GM12878 (cell line): ENCODE data around the gene OPRL1.

Experiments used
- BACH1 ChIP-seq: fragments of 450-650 bp; IDR thresholded peaks from 2 replicates; pipeline ENCODE4 v1.6.1; 2017; ENCODE audit warnings: mild to moderate bottlenecking, borderline replicate concordance
- CHD1 ChIP-seq: IDR thresholded peaks from 2 replicates; pipeline ENCODE4 v1.6.1; 2012; ENCODE audit warnings: low read depth, low read length, improper control_type of control experiment
- EGR1 ChIP-seq, 2 experiments: IDR thresholded peaks; 1 replicate in 1 of 2; 2 replicates in 1 of 2; pipeline ENCODE4 v1.6.1; 2011 to 2012; ENCODE audit warnings: low read depth in 2 of 2, low read length in 2 of 2, borderline replicate concordance in 1 of 2, mild to moderate bottlenecking in 1 of 2, moderate library complexity in 1 of 2
- NR2C2 ChIP-seq: IDR thresholded peaks from 2 replicates; pipeline ENCODE4 v1.6.1; 2011; ENCODE audit warnings: borderline replicate concordance, low read depth; ENCODE audit not compliant: control insufficient read depth, insufficient read length
- POLR2AphosphoS5 ChIP-seq: IDR thresholded peaks from 2 replicates; pipeline ENCODE4 v1.6.1; 2011; ENCODE audit warnings: mild to moderate bottlenecking, low read length, inconsistent platforms
- SIX5 ChIP-seq: IDR thresholded peaks from 2 replicates; pipeline ENCODE4 v1.6.1; 2011; ENCODE audit warnings: mild to moderate bottlenecking, low read depth, low read length, moderate library complexity; ENCODE audit not compliant: severe bottlenecking
- SP1 ChIP-seq: IDR thresholded peaks from one replicate; pipeline ENCODE4 v1.6.1; 2011; ENCODE audit warnings: low read depth, low read length
- SRF ChIP-seq, 2 experiments: IDR thresholded peaks; 2 replicates each; pipeline ENCODE4 v1.6.1; 2011; ENCODE audit warnings: low read depth in 2 of 2, low read length in 2 of 2, mild to moderate bottlenecking in 1 of 2, moderate library complexity in 1 of 2
- STAT1 ChIP-seq: fragments of 450-650 bp; conservative IDR thresholded peaks from 2 replicates; pipeline ENCODE4 v1.6.1; 2014; ENCODE audit warnings: antibody characterized with exemption, mild to moderate bottlenecking
- TAF1 ChIP-seq: IDR thresholded peaks from 2 replicates; pipeline ENCODE4 v1.6.1; 2011; ENCODE audit warnings: mild to moderate bottlenecking, low read depth, low read length, borderline replicate concordance
- TCF3 ChIP-seq: IDR thresholded peaks from 2 replicates; pipeline ENCODE4 v1.6.1; 2012; ENCODE audit warnings: low read depth, mild to moderate bottlenecking, low read length, borderline replicate concordance; ENCODE audit not compliant: insufficient read depth
- TF ChIP-seq, protein P1 (sequence below): IDR thresholded peaks from 2 replicates; pipeline ENCODE4 v1.6.1; 2012; ENCODE audit warnings: low read depth, low read length, improper control_type of control experiment

DNA sequence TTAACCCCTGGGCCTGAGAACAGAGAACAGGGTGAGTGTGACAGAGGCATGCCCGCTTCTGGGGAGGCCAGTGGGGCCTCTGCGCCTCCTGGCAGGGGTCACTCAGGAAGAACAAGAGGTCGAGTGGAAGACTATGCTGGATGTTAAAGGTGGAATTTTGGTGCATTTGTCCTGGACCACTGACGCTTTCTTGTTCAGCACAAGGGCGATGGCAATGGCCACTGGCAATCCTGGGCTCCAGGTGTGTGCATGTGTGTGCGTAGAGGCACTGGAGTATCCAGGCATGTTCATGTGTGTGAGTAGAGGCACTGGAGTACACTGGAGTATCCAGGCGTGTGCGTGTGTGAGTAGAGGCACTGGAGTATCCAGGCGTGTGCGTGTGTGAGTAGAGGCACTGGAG lies 51.0 kb downstream of the OPRL1 start:
- TF ChIP-seq TAF1 = no peak
- no peak for TF ChIP-seq SP1
- TF ChIP-seq NR2C2 = no peak
- no peak for TF ChIP-seq SRF (IDR thresholded peaks at IDR 0.05; ENCODE audit: low read depth in 2 of 2, low read length in 2 of 2)
- no peak for TF ChIP-seq POLR2AphosphoS5
- TF ChIP-seq STAT1 = no peak
- no peak for TF ChIP-seq BACH1
- no peak for TF ChIP-seq EGR1 (IDR thresholded peaks at IDR 0.05; ENCODE audit: borderline replicate concordance in 1 of 2, low read depth in 2 of 2, low read length in 2 of 2)
- TF ChIP-seq CHD1 = no peak
- TF ChIP-seq, protein P1, sequence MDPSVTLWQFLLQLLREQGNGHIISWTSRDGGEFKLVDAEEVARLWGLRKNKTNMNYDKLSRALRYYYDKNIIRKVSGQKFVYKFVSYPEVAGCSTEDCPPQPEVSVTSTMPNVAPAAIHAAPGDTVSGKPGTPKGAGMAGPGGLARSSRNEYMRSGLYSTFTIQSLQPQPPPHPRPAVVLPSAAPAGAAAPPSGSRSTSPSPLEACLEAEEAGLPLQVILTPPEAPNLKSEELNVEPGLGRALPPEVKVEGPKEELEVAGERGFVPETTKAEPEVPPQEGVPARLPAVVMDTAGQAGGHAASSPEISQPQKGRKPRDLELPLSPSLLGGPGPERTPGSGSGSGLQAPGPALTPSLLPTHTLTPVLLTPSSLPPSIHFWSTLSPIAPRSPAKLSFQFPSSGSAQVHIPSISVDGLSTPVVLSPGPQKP = no peak
- no peak for TF ChIP-seq SIX5
- TF ChIP-seq TCF3 = no peak
